K562 (cell line): ENCODE data around the gene JUP. TPM values are rescaled to one million over a fixed set of nuclear protein-coding genes. Genes with fewer than 3 reads are reported as not detected.

ENCODE experiments used
- ATAC-seq: fragments of 200-7000 bp; cut with Tn5 transposase; 3 replicates; pipeline ENCODE4 v1.9.1; 2020; ENCODE audit warnings: moderate library complexity
- BruUV-seq: library from RNA; stranded (reverse); fragments of 400-500 nt; replicated peaks from 2 replicates; lab custom pipeline; 2021; lab: Mats Ljungman, UMichigan
- CTCF ChIA-PET: fragments of 300-600 bp; formaldehyde crosslinking; extraction: SDS; loops from one replicate; lab custom pipeline; 2021; ENCODE audit warnings: low intra/inter-chr PET ratio; lab: Yijun Ruan, JAX
- POLR2A ChIA-PET: fragments of 300-600, 350-650 bp; sonication (Branson Sonifier 250); formaldehyde crosslinking; extraction: SDS; loops from one replicate; lab custom pipeline; 2021; ENCODE audit warnings: antibody characterized with exemption, inconsistent platforms; lab: Yijun Ruan, JAX
- DNase-seq, 4 experiments: peaks; one replicate each; pipeline versions ENCODE4 v3.0.0 to v3.0.0-alpha.2; 2011 to 2018; ENCODE audit warnings: low spot score in 3 of 4, mixed read lengths in 3 of 4; ENCODE audit errors: extremely low read depth in 1 of 4
- FAIRE-seq: peaks from 2 replicates; lab custom pipeline; 2011; peaks lifted over from hg19 to GRCh38; lab: Jason Lieb, UNC
- H2AFZ ChIP-seq: 2 replicates; pipeline ENCODE4 v1.6.0; 2011; ENCODE audit warnings: low read depth, low read length, control low read depth, inconsistent platforms
- H3K27ac ChIP-seq: fragments of 200-600 bp; 3 replicates; pipeline ENCODE4 v1.8.0; 2011; ENCODE audit warnings: low read depth, mild to moderate bottlenecking, control low read depth, inconsistent platforms, low read length, moderate library complexity, mixed read lengths; ENCODE audit errors: extremely low read depth
- H3K27me3 ChIP-seq, 2 experiments: fragments of 300-600 bp in 1 of 2; 2 replicates in 1 of 2; 3 replicates in 1 of 2; pipeline versions ENCODE4 v1.6.0 to v1.8.0; 2011; ENCODE audit warnings: inconsistent platforms in 2 of 2, low read length in 2 of 2, mild to moderate bottlenecking in 1 of 2, mixed read lengths in 1 of 2, moderate library complexity in 1 of 2; ENCODE audit not compliant: control insufficient read depth in 2 of 2, insufficient read depth in 2 of 2
- H3K36me3 ChIP-seq: fragments of 300-600 bp; 3 replicates; pipeline ENCODE4 v1.8.0; 2011; ENCODE audit warnings: mild to moderate bottlenecking, low read length, inconsistent platforms; ENCODE audit not compliant: control insufficient read depth, insufficient read depth
- H3K4me1 ChIP-seq, 2 experiments: fragments of 200-600 bp in 1 of 2; replicated peaks in 1 of 2; 2 replicates in 1 of 2; 3 replicates in 1 of 2; pipeline versions ENCODE4 v1.5.1 to v1.8.0; 2011; ENCODE audit warnings: inconsistent platforms in 2 of 2, low read length in 2 of 2, mild to moderate bottlenecking in 1 of 2, mixed read lengths in 1 of 2, moderate library complexity in 1 of 2; ENCODE audit not compliant: control insufficient read depth in 2 of 2, insufficient read depth in 2 of 2
- H3K4me2 ChIP-seq: 2 replicates; pipeline ENCODE4 v1.6.1; 2011; ENCODE audit warnings: low read length, control low read depth, inconsistent platforms, mixed read lengths; ENCODE audit not compliant: insufficient read depth
- H3K4me3 ChIP-seq: fragments of 200-600 bp; sonication (generic), shearing (Covaris generic); 2 replicates; pipeline ENCODE4 v1.5.1; 2016; ENCODE audit warnings: control low read depth, inconsistent platforms
- H3K79me2 ChIP-seq: fragments of 200-600 bp; 3 replicates; pipeline ENCODE4 v1.8.0; 2011; ENCODE audit warnings: low read length, inconsistent platforms; ENCODE audit not compliant: control insufficient read depth, insufficient read depth
- H3K9ac ChIP-seq, 2 experiments: 2 replicates each; pipeline versions ENCODE4 v1.6.0 to v1.6.1; 2011; ENCODE audit warnings: low read depth in 2 of 2, low read length in 2 of 2, control low read depth in 1 of 2, inconsistent platforms in 1 of 2, mild to moderate bottlenecking in 1 of 2, mixed read lengths in 1 of 2; ENCODE audit not compliant: insufficient read depth in 1 of 2
- H3K9me1 ChIP-seq: one replicate; pipeline ENCODE4 v1.6.0; 2011; ENCODE audit warnings: inconsistent platforms, mild to moderate bottlenecking, low read length, moderate library complexity; ENCODE audit not compliant: control insufficient read depth, insufficient read depth
- H3K9me3 ChIP-seq: replicated peaks from 2 replicates; pipeline ENCODE4 v1.5.1; 2011; ENCODE audit warnings: low read depth, low read length, inconsistent platforms; ENCODE audit not compliant: control insufficient read depth, insufficient read depth
- H4K20me1 ChIP-seq: replicated peaks from 2 replicates; pipeline ENCODE4 v1.6.1; 2011; ENCODE audit warnings: low read length, inconsistent platforms, mixed read lengths; ENCODE audit not compliant: control insufficient read depth, insufficient read depth
- CEBPB ChIP-seq: fragments of 450-650 bp; IDR thresholded peaks from 2 replicates; pipeline ENCODE4 v1.6.1; 2016; ENCODE audit warnings: missing genetic modification characterization, missing compliant biosample characterization
- CSDE1 ChIP-seq, 2 experiments: fragments of 450-650 bp; IDR thresholded peaks; 2 replicates each; pipeline ENCODE4 v1.6.1; 2016; ENCODE audit warnings: mild to moderate bottlenecking in 1 of 2
- ELF4 ChIP-seq: fragments of 450-650 bp; formaldehyde crosslinking; IDR thresholded peaks from 2 replicates; pipeline ENCODE4 v1.4.0; 2022; ENCODE audit warnings: missing genetic modification characterization
- ESRRA ChIP-seq: fragments of 450-650 bp; IDR thresholded peaks from 2 replicates; pipeline ENCODE4 v1.6.1; 2014; ENCODE audit warnings: low read depth, mild to moderate bottlenecking, moderate library complexity, borderline replicate concordance
- HLTF ChIP-seq: fragments of 450-650 bp; IDR thresholded peaks from 2 replicates; pipeline ENCODE4 v1.6.1; 2016
- MLLT1 ChIP-seq, 2 experiments: fragments of 450-650 bp; IDR thresholded peaks; 2 replicates each; pipeline ENCODE4 v1.6.1; 2016
- NFYB ChIP-seq: IDR thresholded peaks from 2 replicates; pipeline ENCODE4 v1.6.1; 2011; ENCODE audit warnings: mild to moderate bottlenecking, moderate library complexity; ENCODE audit not compliant: insufficient read length; ENCODE audit errors: extremely low read depth
- PCBP2 ChIP-seq: fragments of 200-400 bp; formaldehyde crosslinking; IDR thresholded peaks from 2 replicates; pipeline ENCODE4 v1.6.1; 2018; ENCODE audit warnings: low read length, low read depth, mild to moderate bottlenecking, moderate library complexity; ENCODE audit not compliant: poor library complexity, severe bottlenecking
- SMARCE1 ChIP-seq: fragments of 450-650 bp; IDR thresholded peaks from 2 replicates; pipeline ENCODE4 v1.7.1; 2016; ENCODE audit warnings: mild to moderate bottlenecking
- SMC3 ChIP-seq: conservative IDR thresholded peaks from 2 replicates; pipeline ENCODE4 v1.6.1; 2011; ENCODE audit warnings: low read depth, low read length, improper control_type of control experiment; ENCODE audit not compliant: insufficient read depth
- SPI1 ChIP-seq: IDR thresholded peaks from 2 replicates; pipeline ENCODE4 v1.6.1; 2011; ENCODE audit warnings: low read depth, low read length, control low read depth, borderline replicate concordance
- ZBTB17 ChIP-seq: fragments of 450-650 bp; formaldehyde crosslinking; IDR thresholded peaks from 2 replicates; pipeline ENCODE4 v1.4.0; 2020; ENCODE audit warnings: mild to moderate bottlenecking
- ZNF830 ChIP-seq: fragments of 250-450 bp; sonication (Bioruptor Pico); IDR thresholded peaks from 2 replicates; pipeline ENCODE4 v1.5.0; 2021; ENCODE audit warnings: mild to moderate bottlenecking
- WGBS: fragments of 100-300 bp; shearing (Covaris generic); methylation state at CpG from one replicate; pipeline ENCODE4 v1.1.6; 2016; ENCODE audit warnings: low coverage, mixed read lengths; ENCODE audit not compliant: insufficient coverage; ENCODE audit errors: missing lambda C conversion rate; 5-methylcytosine and 5-hydroxymethylcytosine counted together
- in situ Hi-C: fragments of 300-500 bp; cut with MboI; formaldehyde crosslinking; loops from 4 replicates; pipeline ENCODE4 v1.15.0; 2018; ENCODE audit warnings: inconsistent platforms, mixed read lengths
- intact Hi-C: fragments of 100-400 bp; cut with micrococcal nuclease; formaldehyde crosslinking; loops from 2 replicates; pipeline ENCODE4 v1.14.2; 2022
- polyA plus RNA-seq, 8 experiments: library from polyadenylated mRNA; depleted of rRNA in 4 of 8; stranded (reverse) in 5 of 8; unstranded in 3 of 8; fragments of >200 nt; fragmentation: Nextera tagmentation in 2 of 8; fragmentation: Illumina TruSeq in 1 of 8; extraction: Ambion mirVana in 2 of 8; extraction: Trizol in 1 of 8; gene quantifications; 2 replicates each; pipeline versions ENCODE4 v1.2.1 to v1.2.3, GENCODE V29; 2011 to 2014; ENCODE audit warnings: inconsistent platforms in 1 of 8, missing spikeins in 1 of 8
- total RNA-seq, 7 experiments: library from RNA; depleted of rRNA in 6 of 7; stranded (reverse); fragments of >200 nt in 6 of 7; fragmentation: Illumina TruSeq in 2 of 7; extraction: Trizol in 2 of 7; gene quantifications; 2 replicates each; pipeline versions ENCODE4 v1.2.1 to v1.2.3, GENCODE V29; 2011 to 2021; ENCODE audit warnings: low replicate concordance in 1 of 7
- TF ChIP-seq, protein P1 (sequence below): fragments of 450-650 bp; IDR thresholded peaks from 2 replicates; pipeline ENCODE4 v1.6.1; 2016
- TF ChIP-seq, protein P2 (sequence below): fragments of 450-650 bp; IDR thresholded peaks from 2 replicates; pipeline ENCODE4 v1.6.1; 2016; ENCODE audit warnings: missing biosample characterization, missing genetic modification characterization

Gene JUP
- total and polyA plus RNA-seq, 9 of the 15 experiments (the other 6 are each of a cell fraction or from before 2014, with no cell fraction given) = 6.4 to 177 (median 31.2) TPM

- TF ChIP-seq SMC3 = no peak
- TF ChIP-seq, protein P1, sequence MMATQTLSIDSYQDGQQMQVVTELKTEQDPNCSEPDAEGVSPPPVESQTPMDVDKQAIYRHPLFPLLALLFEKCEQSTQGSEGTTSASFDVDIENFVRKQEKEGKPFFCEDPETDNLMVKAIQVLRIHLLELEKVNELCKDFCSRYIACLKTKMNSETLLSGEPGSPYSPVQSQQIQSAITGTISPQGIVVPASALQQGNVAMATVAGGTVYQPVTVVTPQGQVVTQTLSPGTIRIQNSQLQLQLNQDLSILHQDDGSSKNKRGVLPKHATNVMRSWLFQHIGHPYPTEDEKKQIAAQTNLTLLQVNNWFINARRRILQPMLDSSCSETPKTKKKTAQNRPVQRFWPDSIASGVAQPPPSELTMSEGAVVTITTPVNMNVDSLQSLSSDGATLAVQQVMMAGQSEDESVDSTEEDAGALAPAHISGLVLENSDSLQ = no peak
Measured at GRCh38 chr17:41835800-41836549, 49.5 kb upstream of the JUP start, which contains the start of gene NT5C3B (continued).

- Histone ChIP-seq H3K4me1 (peaks cover 7 to 15% of the 10 kb centered on the region in 2 experiments; a peak in 4 of 5 replicates), H4K20me1 (no peaks in the 10 kb centered on the region), H3K27me3 (no peaks in the 10 kb centered on the region), H3K4me2 (peak overlapping the region; percentile 89), H3K9me3 (no peaks in the 10 kb centered on the region), H3K9ac (peak overlapping the region; percentile 72 to 96), H3K27ac (peak overlapping the region; percentile 56; the same call in 2 of the 3 replicates), H3K79me2 (peaks cover 17% of the 10 kb centered on the region), H3K36me3 (peaks cover 36% of the 10 kb centered on the region; the same call in 2 of the 3 replicates), H3K4me3 (peak overlapping the region; percentile 77), H3K9me1 (no peaks in the 10 kb centered on the region), H2AFZ (peak overlapping the region; percentile 91)
- in situ Hi-C loops = no loop called here
- ChIA-PET CTCF (no interaction called here), POLR2A (interaction anchor here (0.6 to 2.1 kb wide), 3 partner anchors 12 to 147 kb away, joined by 3 to 4 read pairs (median 3); no protein-coding TSS in a partner anchor)
- intact Hi-C loops = no loop called here
- DNase-seq (peak in 1 of 4 experiments; percentile 54), ATAC-seq (peak; percentile 61), FAIRE-seq (no peak)
- TSS peak; percentile 50 for BruUV-seq
- WGBS = 11% methylated on average over 13 of the region's 13 CpGs
- TF ChIP-seq ESRRA = no peak
- TF ChIP-seq CSDE1 (IDR thresholded peaks at IDR 0.05) = no peak
- no peak for TF ChIP-seq MLLT1 (IDR thresholded peaks at IDR 0.05)
- peak; percentile 5 for TF ChIP-seq NFYB
- TF ChIP-seq, protein P2, sequence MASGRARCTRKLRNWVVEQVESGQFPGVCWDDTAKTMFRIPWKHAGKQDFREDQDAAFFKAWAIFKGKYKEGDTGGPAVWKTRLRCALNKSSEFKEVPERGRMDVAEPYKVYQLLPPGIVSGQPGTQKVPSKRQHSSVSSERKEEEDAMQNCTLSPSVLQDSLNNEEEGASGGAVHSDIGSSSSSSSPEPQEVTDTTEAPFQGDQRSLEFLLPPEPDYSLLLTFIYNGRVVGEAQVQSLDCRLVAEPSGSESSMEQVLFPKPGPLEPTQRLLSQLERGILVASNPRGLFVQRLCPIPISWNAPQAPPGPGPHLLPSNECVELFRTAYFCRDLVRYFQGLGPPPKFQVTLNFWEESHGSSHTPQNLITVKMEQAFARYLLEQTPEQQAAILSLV = no peak
- TF ChIP-seq ELF4 = no peak
- 0 out of 2 replicates have a peak, but pooled peaks have one; percentile 15 for TF ChIP-seq SMARCE1
- TF ChIP-seq PCBP2 = no peak
- TF ChIP-seq ZNF830 (CRISPR knock-in tag) = no peak
- TF ChIP-seq CEBPB = peak; percentile 23; the same call in 1 of the 2 replicates
- TF ChIP-seq SPI1 = peak; percentile 33; the same call in 1 of the 2 replicates
- TF ChIP-seq ZBTB17 (CRISPR knock-in tag) = no peak
- no peak for TF ChIP-seq HLTF
Measured at GRCh38 chr17:41835214-41835799, 48.8 kb upstream of the JUP start.
